K562 (cell line): Measurements from ENCODE around the gene KIAA1958. TPM values are rescaled to one million over a fixed set of nuclear protein-coding genes. Genes with fewer than 3 reads are reported as not detected.

Experiments used
- ARID1B ChIP-seq: fragments of 450-650 bp; IDR thresholded peaks from 2 replicates; pipeline ENCODE4 v1.6.1; 2016; ENCODE audit warnings: antibody characterized with exemption, mild to moderate bottlenecking, inconsistent platforms
- BRD4 ChIP-seq: fragments of 200-600 bp; sonication (generic); IDR thresholded peaks from 2 replicates; pipeline ENCODE4 v1.6.1; 2017; ENCODE audit warnings: inconsistent platforms
- C11orf30 ChIP-seq: fragments of 450-650 bp; IDR thresholded peaks from 2 replicates; pipeline ENCODE4 v1.6.1; 2016; ENCODE audit warnings: low read depth, mild to moderate bottlenecking
- CBFA2T2 ChIP-seq: fragments of 450-650 bp; conservative IDR thresholded peaks from 2 replicates; pipeline ENCODE4 v1.6.1; 2017; ENCODE audit warnings: mild to moderate bottlenecking
- CBFA2T3 ChIP-seq: fragments of 450-650 bp; IDR thresholded peaks from 2 replicates; pipeline ENCODE4 v1.6.1; 2017
- FOXJ2 ChIP-seq: fragments of 200-800 bp; sonication (Bioruptor generic); IDR thresholded peaks from 2 replicates; pipeline ENCODE4 v1.6.1; 2016; ENCODE audit warnings: missing genetic modification characterization, missing compliant biosample characterization
- FOXK2 ChIP-seq, 2 experiments: fragments of 450-650 bp; IDR thresholded peaks in 1 of 2; conservative IDR thresholded peaks in 1 of 2; 2 replicates each; pipeline ENCODE4 v1.6.1; 2016; ENCODE audit warnings: low read depth in 2 of 2, mild to moderate bottlenecking in 1 of 2
- HDAC1 ChIP-seq, 2 experiments: fragments of 450-650 bp; IDR thresholded peaks; 2 replicates each; pipeline ENCODE4 v1.6.1; 2016 to 2017; ENCODE audit warnings: inconsistent platforms in 1 of 2, mild to moderate bottlenecking in 1 of 2, moderate library complexity in 1 of 2
- KDM1A ChIP-seq, 2 experiments: fragments of 450-650 bp; IDR thresholded peaks; 2 replicates each; pipeline ENCODE4 v1.6.1; 2016; ENCODE audit warnings: mild to moderate bottlenecking in 2 of 2
- KLF10 ChIP-seq: fragments of 250-450 bp; sonication (Bioruptor Pico); IDR thresholded peaks from 2 replicates; pipeline ENCODE4 v1.6.1; 2021; ENCODE audit warnings: matching md5 sums
- MEIS2 ChIP-seq: fragments of 450-650 bp; IDR thresholded peaks from 2 replicates; pipeline ENCODE4 v1.6.1; 2014; ENCODE audit warnings: mild to moderate bottlenecking; ENCODE audit not compliant: partially characterized antibody
- MTA1 ChIP-seq: fragments of 450-650 bp; IDR thresholded peaks from 2 replicates; pipeline ENCODE4 v1.6.1; 2017; ENCODE audit warnings: borderline replicate concordance
- MYC ChIP-seq, 2 experiments: fragments of 250-450 bp in 1 of 2; sonication (Bioruptor Pico) in 1 of 2; IDR thresholded peaks; 2 replicates each; pipeline versions ENCODE4 v1.5.1 to v1.6.1; 2012 to 2021; ENCODE audit warnings: low read depth in 2 of 2, borderline replicate concordance in 1 of 2, improper control_type of control experiment in 1 of 2, low read length in 1 of 2, mild to moderate bottlenecking in 1 of 2, moderate library complexity in 1 of 2
- RCOR1 ChIP-seq, 2 experiments: IDR thresholded peaks; 2 replicates each; pipeline ENCODE4 v1.6.1; 2012; ENCODE audit warnings: low read depth in 2 of 2, low read length in 2 of 2, borderline replicate concordance in 1 of 2, improper control_type of control experiment in 1 of 2
- ZC3H8 ChIP-seq: fragments of 450-650 bp; IDR thresholded peaks from 2 replicates; pipeline ENCODE4 v1.6.1; 2017
- ZNF121 ChIP-seq: sonication (generic); formaldehyde crosslinking; conservative IDR thresholded peaks from 2 replicates; pipeline ENCODE4 v1.8.0; 2022; ENCODE audit warnings: missing genetic modification reagents
- ZNF316 ChIP-seq: fragments of 450-650 bp; IDR thresholded peaks from 2 replicates; pipeline ENCODE4 v1.6.1; 2016
- ZNF445 ChIP-seq: fragments of 250-450 bp; sonication (Bioruptor Pico); IDR thresholded peaks from 2 replicates; pipeline ENCODE4 v1.4.0; 2020; ENCODE audit warnings: low read depth, mild to moderate bottlenecking, moderate library complexity
- polyA plus RNA-seq, 8 experiments: library from polyadenylated mRNA; depleted of rRNA in 4 of 8; stranded (reverse) in 5 of 8; unstranded in 3 of 8; fragments of >200 nt; fragmentation: Nextera tagmentation in 2 of 8; fragmentation: Illumina TruSeq in 1 of 8; extraction: Ambion mirVana in 2 of 8; extraction: Trizol in 1 of 8; gene quantifications; 2 replicates each; pipeline versions ENCODE4 v1.2.1 to v1.2.3, GENCODE V29; 2011 to 2014; ENCODE audit warnings: inconsistent platforms in 1 of 8, missing spikeins in 1 of 8
- total RNA-seq, 7 experiments: library from RNA; depleted of rRNA in 6 of 7; stranded (reverse); fragments of >200 nt in 6 of 7; fragmentation: Illumina TruSeq in 2 of 7; extraction: Trizol in 2 of 7; gene quantifications; 2 replicates each; pipeline versions ENCODE4 v1.2.1 to v1.2.3, GENCODE V29; 2011 to 2021; ENCODE audit warnings: low replicate concordance in 1 of 7
- TF ChIP-seq, protein P1 (sequence below): fragments of 450-650 bp; IDR thresholded peaks from 2 replicates; pipeline ENCODE4 v1.6.1; 2016
- TF ChIP-seq, protein P2 (sequence below): fragments of 250-450 bp; sonication (Bioruptor Pico); IDR thresholded peaks from 2 replicates; pipeline ENCODE4 v1.4.0; 2020; ENCODE audit warnings: borderline replicate concordance
- TF ChIP-seq, protein P3 (sequence below): fragments of 250-450 bp; sonication (Bioruptor Pico); IDR thresholded peaks from 2 replicates; pipeline ENCODE4 v1.4.0; 2020; ENCODE audit warnings: mild to moderate bottlenecking, moderate library complexity

KIAA1958 gene
- total and polyA plus RNA-seq, 9 of the 15 experiments (the other 6 are each of a cell fraction or from before 2014, with no cell fraction given): 1.1 to 16.0 (median 10.1) TPM

DNA sequence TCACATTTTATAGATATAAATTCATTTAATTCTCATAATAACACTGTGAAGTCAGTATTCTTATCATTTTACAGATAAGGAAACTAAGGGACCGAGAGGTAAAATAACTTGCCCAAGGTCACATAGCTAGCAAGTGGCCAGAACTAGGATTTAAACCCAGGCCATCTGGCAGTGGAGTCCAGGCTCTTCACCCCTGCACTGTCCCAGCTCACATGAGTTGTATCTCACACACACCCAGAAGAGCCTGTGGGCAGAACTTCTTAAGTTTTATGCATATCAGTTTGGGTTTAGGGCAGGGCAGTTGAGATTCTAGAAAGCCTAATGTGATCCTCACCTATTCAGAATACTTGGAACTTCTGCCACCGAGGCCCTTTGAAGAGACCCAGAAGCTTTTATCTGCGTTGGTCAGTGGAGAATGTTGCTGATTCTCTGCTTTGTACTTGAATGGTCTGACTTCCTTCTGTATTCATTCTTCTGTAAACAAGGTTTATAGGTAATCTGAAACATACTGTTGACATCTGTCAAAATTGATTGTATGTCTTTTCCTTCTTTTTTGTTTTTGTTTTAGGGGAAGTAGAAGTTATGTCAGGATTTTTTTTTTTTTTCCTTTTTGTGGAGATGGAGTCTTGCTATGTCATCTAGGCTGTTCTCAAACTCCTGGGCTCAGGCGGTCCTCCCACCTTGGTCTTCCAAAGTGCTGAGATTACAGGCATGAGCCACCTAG is 75.8 kb downstream of the KIAA1958 start (continued):
- TF ChIP-seq RCOR1 (IDR thresholded peaks at IDR 0.05; ENCODE audit: borderline replicate concordance in 1 of 2, low read depth in 2 of 2, low read length in 2 of 2) (peak in 1 of 2 experiments; percentile 58; a peak in 1 of 4 replicates), BRD4 (no peak), MTA1 (0 out of 2 replicates have a peak, but pooled peaks have one; percentile 45), ZNF121 (CRISPR knock-in tag) (no peak), FOXJ2 (tag) (no peak), FOXK2 (conservative IDR thresholded peaks at IDR 0.05 in 1 of 2, IDR thresholded peaks at IDR 0.05 in 1 of 2; ENCODE audit: low read depth in 2 of 2) (peak; percentile 80 to 91; a peak in 3 of 4 replicates), ZNF316 (peak; percentile 66; the same call in 1 of the 2 replicates), KLF10 (CRISPR knock-in tag) (no peak), MYC (IDR thresholded peaks at IDR 0.05; ENCODE audit: low read depth, low read length) (0 out of 2 replicates have a peak, but pooled peaks have one; percentile 16), MYC (CRISPR knock-in tag; IDR thresholded peaks at IDR 0.05; ENCODE audit: borderline replicate concordance, low read depth) (no peak), KDM1A (IDR thresholded peaks at IDR 0.05) (peak; percentile 68 to 72), ZC3H8 (no peak), CBFA2T3 (peak; percentile 51), C11orf30 (peak; percentile 63; the same call in 1 of the 2 replicates), HDAC1 (IDR thresholded peaks at IDR 0.05) (peak in 1 of 2 experiments; percentile 81; a peak in 2 of 4 replicates), ZNF445 (CRISPR knock-in tag) (no peak), CBFA2T2 (peak; percentile 36; the same call in 1 of the 2 replicates), MEIS2 (peak; percentile 81), ARID1B (peak; percentile 62)
- TF ChIP-seq, protein P1, sequence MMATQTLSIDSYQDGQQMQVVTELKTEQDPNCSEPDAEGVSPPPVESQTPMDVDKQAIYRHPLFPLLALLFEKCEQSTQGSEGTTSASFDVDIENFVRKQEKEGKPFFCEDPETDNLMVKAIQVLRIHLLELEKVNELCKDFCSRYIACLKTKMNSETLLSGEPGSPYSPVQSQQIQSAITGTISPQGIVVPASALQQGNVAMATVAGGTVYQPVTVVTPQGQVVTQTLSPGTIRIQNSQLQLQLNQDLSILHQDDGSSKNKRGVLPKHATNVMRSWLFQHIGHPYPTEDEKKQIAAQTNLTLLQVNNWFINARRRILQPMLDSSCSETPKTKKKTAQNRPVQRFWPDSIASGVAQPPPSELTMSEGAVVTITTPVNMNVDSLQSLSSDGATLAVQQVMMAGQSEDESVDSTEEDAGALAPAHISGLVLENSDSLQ: peak; percentile 75
- TF ChIP-seq, protein P2, sequence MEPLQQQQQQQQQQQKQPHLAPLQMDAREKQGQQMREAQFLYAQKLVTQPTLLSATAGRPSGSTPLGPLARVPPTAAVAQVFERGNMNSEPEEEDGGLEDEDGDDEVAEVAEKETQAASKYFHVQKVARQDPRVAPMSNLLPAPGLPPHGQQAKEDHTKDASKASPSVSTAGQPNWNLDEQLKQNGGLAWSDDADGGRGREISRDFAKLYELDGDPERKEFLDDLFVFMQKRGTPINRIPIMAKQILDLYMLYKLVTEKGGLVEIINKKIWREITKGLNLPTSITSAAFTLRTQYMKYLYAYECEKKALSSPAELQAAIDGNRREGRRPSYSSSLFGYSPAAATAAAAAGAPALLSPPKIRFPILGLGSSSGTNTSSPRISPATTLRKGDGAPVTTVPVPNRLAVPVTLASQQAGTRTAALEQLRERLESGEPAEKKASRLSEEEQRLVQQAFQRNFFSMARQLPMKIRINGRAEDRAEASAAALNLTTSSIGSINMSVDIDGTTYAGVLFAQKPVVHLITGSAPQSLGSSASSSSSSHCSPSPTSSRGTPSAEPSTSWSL (CRISPR knock-in tag): no peak
- TF ChIP-seq, protein P3, sequence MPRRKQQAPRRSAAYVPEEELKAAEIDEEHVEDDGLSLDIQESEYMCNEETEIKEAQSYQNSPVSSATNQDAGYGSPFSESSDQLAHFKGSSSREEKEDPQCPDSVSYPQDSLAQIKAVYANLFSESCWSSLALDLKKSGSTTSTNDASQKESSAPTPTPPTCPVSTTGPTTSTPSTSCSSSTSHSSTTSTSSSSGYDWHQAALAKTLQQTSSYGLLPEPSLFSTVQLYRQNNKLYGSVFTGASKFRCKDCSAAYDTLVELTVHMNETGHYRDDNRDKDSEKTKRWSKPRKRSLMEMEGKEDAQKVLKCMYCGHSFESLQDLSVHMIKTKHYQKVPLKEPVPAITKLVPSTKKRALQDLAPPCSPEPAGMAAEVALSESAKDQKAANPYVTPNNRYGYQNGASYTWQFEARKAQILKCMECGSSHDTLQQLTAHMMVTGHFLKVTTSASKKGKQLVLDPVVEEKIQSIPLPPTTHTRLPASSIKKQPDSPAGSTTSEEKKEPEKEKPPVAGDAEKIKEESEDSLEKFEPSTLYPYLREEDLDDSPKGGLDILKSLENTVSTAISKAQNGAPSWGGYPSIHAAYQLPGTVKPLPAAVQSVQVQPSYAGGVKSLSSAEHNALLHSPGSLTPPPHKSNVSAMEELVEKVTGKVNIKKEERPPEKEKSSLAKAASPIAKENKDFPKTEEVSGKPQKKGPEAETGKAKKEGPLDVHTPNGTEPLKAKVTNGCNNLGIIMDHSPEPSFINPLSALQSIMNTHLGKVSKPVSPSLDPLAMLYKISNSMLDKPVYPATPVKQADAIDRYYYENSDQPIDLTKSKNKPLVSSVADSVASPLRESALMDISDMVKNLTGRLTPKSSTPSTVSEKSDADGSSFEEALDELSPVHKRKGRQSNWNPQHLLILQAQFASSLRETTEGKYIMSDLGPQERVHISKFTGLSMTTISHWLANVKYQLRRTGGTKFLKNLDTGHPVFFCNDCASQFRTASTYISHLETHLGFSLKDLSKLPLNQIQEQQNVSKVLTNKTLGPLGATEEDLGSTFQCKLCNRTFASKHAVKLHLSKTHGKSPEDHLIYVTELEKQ (CRISPR knock-in tag): no peak
